SU-DHL-6 (cell line): ENCODE results near the gene SEMA4D.

ENCODE experiments used
- H2AFZ ChIP-seq: fragments of 200-600 bp; sonication (generic); 2 replicates; pipeline ENCODE4 v1.6.1; 2014; ENCODE audit warnings: low read depth, mild to moderate bottlenecking, moderate library complexity, mixed read lengths, antibody characterized with exemption, low read length; ENCODE audit not compliant: severe bottlenecking
- H3F3A ChIP-seq: fragments of 200-600 bp; shearing (Covaris generic); 2 replicates; pipeline ENCODE4 v1.6.0; 2016; ENCODE audit warnings: antibody characterized with exemption, mild to moderate bottlenecking; ENCODE audit not compliant: insufficient read depth
- H3K27ac ChIP-seq: fragments of 200-600 bp; sonication (generic); 2 replicates; pipeline ENCODE4 v1.5.1; 2016; ENCODE audit warnings: low read depth, mild to moderate bottlenecking, low read length, moderate library complexity, mixed read lengths
- H3K27me3 ChIP-seq: fragments of 200-600 bp; sonication (generic), shearing (Covaris generic); 2 replicates; pipeline ENCODE4 v1.6.0; 2014; ENCODE audit warnings: mild to moderate bottlenecking, low read length
- H3K36me3 ChIP-seq: fragments of 200-600 bp; sonication (generic); 2 replicates; pipeline ENCODE4 v1.6.1; 2014; ENCODE audit warnings: mild to moderate bottlenecking, low read length, mixed read lengths
- H3K4me2 ChIP-seq: fragments of 300-600, 200-600 bp; shearing (Covaris generic), sonication (generic); 2 replicates; pipeline ENCODE4 v1.6.0; 2014; ENCODE audit warnings: low read length, low read depth, mild to moderate bottlenecking; ENCODE audit not compliant: poor library complexity, severe bottlenecking
- H3K4me3 ChIP-seq: fragments of 200-600 bp; sonication (generic); 2 replicates; pipeline ENCODE4 v1.5.1; 2014; ENCODE audit warnings: antibody characterized with exemption, low read length, mild to moderate bottlenecking, mixed read lengths; ENCODE audit not compliant: insufficient read depth, poor library complexity, severe bottlenecking
- H3K79me2 ChIP-seq: fragments of 200-600 bp; sonication (generic); 2 replicates; pipeline ENCODE4 v1.6.1; 2014; ENCODE audit warnings: mild to moderate bottlenecking, low read length, moderate library complexity; ENCODE audit not compliant: insufficient read depth
- H3K9ac ChIP-seq: fragments of 200-600 bp; sonication (generic); 2 replicates; pipeline ENCODE4 v1.7.0; 2014; ENCODE audit warnings: mild to moderate bottlenecking, low read length
- H3K9me2 ChIP-seq: fragments of 200-600 bp; sonication (generic); replicated peaks from 2 replicates; pipeline ENCODE4 v1.6.1; 2014; ENCODE audit warnings: low read length; ENCODE audit not compliant: insufficient read depth
- H3K9me3 ChIP-seq: fragments of 200-600 bp; sonication (generic); 2 replicates; pipeline ENCODE4 v1.6.1; 2014; ENCODE audit warnings: low read length, mixed read lengths; ENCODE audit not compliant: insufficient read depth
- H4K20me1 ChIP-seq: fragments of 200-600 bp; sonication (generic); 2 replicates; pipeline ENCODE4 v1.6.1; 2014; ENCODE audit warnings: low read depth, mild to moderate bottlenecking, antibody characterized with exemption, low read length, moderate library complexity, mixed read lengths
- CTCF ChIP-seq: fragments of 200-600 bp; sonication (generic); IDR thresholded peaks from one replicate; pipeline ENCODE4 v1.5.1; 2017; ENCODE audit warnings: antibody characterized with exemption, mild to moderate bottlenecking, low read length, moderate library complexity; ENCODE audit not compliant: insufficient read depth, poor library complexity, severe bottlenecking
- EZH2phosphoT487 ChIP-seq: fragments of 200-600 bp; sonication (generic), shearing (Covaris generic); conservative IDR thresholded peaks from 2 replicates; pipeline ENCODE4 v1.6.1; 2018; ENCODE audit warnings: mild to moderate bottlenecking, antibody characterized with exemption, low read length, moderate library complexity, mixed read lengths

Gene SEMA4D

GRCh38 chr9:89523948-89524347 is 26.0 kb upstream of the SEMA4D start:
- H4K20me1 ChIP-seq = no peaks in the 10 kb centered on the region
- no peak overlapping the region for H3K27ac ChIP-seq
- H3K36me3 ChIP-seq = no peaks in the 10 kb centered on the region
- H2AFZ ChIP-seq = no peak overlapping the region
- no peak overlapping the region for H3K4me2 ChIP-seq
- TF ChIP-seq EZH2phosphoT487 (no peak), CTCF (no peak)
- H3K9ac ChIP-seq = no peak overlapping the region
- no peaks in the 10 kb centered on the region for H3K9me2 ChIP-seq
- H3K4me3 ChIP-seq = no peak overlapping the region
- H3K9me3 ChIP-seq = no peaks in the 10 kb centered on the region
- H3K79me2 ChIP-seq = no peaks in the 10 kb centered on the region
- H3K27me3 ChIP-seq = no peaks in the 10 kb centered on the region
- no peaks in the 10 kb centered on the region for H3F3A ChIP-seq

DNA sequence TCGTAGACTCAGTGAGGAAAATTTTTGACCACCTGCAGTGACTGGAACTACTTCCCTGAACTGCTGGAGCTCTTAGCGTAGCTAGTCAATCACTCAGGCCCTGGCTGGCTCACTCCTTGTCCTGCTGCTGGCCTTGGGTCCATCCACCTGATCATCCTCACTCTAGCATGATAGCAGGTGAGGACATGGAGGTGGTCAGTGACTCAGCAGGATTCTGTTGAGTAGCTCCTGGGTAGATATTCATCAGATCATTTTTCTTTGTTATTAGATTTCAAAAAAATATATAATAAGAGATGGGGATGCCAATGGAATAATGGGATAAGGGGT is 25.0 kb upstream of the SEMA4D start:
- Histone ChIP-seq H3K79me2 (no peaks in the 10 kb centered on the region), H3K4me3 (no peak overlapping the region), H4K20me1 (no peaks in the 10 kb centered on the region), H3K27me3 (no peaks in the 10 kb centered on the region), H3K9ac (no peak overlapping the region), H3K27ac (no peak overlapping the region), H3F3A (no peaks in the 10 kb centered on the region), H3K9me2 (no peaks in the 10 kb centered on the region), H3K4me2 (peak overlapping the region; percentile 54), H3K36me3 (no peaks in the 10 kb centered on the region), H2AFZ (no peak overlapping the region), H3K9me3 (no peaks in the 10 kb centered on the region)
- TF ChIP-seq EZH2phosphoT487 = no peak
- TF ChIP-seq CTCF = no peak

DNA sequence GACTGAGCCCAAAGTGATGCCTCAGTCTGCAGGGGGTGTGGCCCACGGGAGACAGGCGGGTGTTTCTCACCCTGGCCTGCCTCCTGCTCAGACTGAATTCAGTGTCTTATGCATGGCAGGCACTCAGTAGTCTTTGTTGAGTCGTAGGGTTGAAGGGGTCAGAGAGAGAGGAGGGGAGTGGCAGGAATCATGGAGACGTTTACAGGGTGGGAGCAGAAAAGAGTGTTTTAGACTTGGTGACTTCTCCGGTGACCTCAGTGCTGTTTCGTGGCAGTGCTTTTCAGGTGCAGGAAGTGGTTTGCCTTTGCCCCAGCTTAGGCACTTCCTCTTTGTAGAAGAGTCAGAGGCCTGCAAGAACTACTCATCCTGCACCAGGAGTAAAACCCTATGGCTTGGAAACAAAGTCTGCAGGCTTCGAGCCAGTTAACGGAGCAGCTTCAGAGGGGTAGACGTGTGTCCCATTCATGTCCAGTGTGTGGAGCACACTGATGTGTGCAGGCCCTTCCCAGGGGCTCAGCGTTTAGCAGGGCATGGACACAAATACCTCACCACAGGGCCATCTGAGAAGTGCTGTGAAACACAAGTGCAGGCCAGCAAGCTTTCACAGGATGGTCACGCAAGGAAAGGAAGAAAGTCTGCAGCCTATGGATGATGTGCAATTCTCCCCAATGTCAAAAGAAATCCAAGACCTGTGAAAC is 24.5 kb upstream of the SEMA4D start:
- H4K20me1 ChIP-seq = no peaks in the 10 kb centered on the region
- no peak overlapping the region for H3K9ac ChIP-seq
- H3K27me3 ChIP-seq = no peaks in the 10 kb centered on the region
- H2AFZ ChIP-seq = no peak overlapping the region
- no peaks in the 10 kb centered on the region for H3K36me3 ChIP-seq
- peak overlapping the region; percentile 54 for H3K4me2 ChIP-seq
- H3K9me3 ChIP-seq = no peaks in the 10 kb centered on the region
- no peak overlapping the region for H3K4me3 ChIP-seq
- no peak overlapping the region; the same call in 1 of the 2 replicates for H3K27ac ChIP-seq
- H3K79me2 ChIP-seq = no peaks in the 10 kb centered on the region
- TF ChIP-seq EZH2phosphoT487 (no peak), CTCF (no peak)
- H3K9me2 ChIP-seq = no peaks in the 10 kb centered on the region
- H3F3A ChIP-seq = no peaks in the 10 kb centered on the region
